ENCODE results near the gene GLCE.

Gene GLCE

GRCh38 chr15:69304182-69304545 is 143.7 kb downstream of the GLCE start:
- Histone ChIP-seq H3K27me3 (ENCODE audit: insufficient read depth, low read length) (peaks cover 12% of the 10 kb centered on the region), H3K4me1 (ENCODE audit: control insufficient read depth in 1 of 2, insufficient read depth in 2 of 2, low read length in 2 of 2) (peaks cover 3 to 6% of the 10 kb centered on the region in 2 experiments), H3K14ac (ENCODE audit: low read length) (no peak overlapping the region), H3K4ac (ENCODE audit: low read depth, low read length) (no peak overlapping the region), H3K27ac (ENCODE audit: low read depth, low read length) (no peak overlapping the region), H3K9me3 (ENCODE audit: insufficient read depth, low read depth, low read length) (no peaks in the 10 kb centered on the region), H3K18ac (ENCODE audit: low read length) (no peak overlapping the region), H2AK5ac (ENCODE audit: low read length) (no peak overlapping the region), H3K4me3 (ENCODE audit: low read depth, low read length) (no peak overlapping the region), H3K79me2 (ENCODE audit: control insufficient read depth, insufficient read depth, low read length, poor library complexity) (no peaks in the 10 kb centered on the region), H3K9ac (ENCODE audit: low read length) (no peak overlapping the region), H2AFZ (ENCODE audit: insufficient read depth, low read length, poor library complexity) (no peak overlapping the region), H3K36me3 (ENCODE audit: control insufficient read depth in 1 of 2, insufficient read depth in 2 of 2, low read length in 2 of 2) (no peaks in the 10 kb centered on the region), H2BK12ac (ENCODE audit: low read length) (no peak overlapping the region), H3K4me2 (ENCODE audit: low read length) (no peak overlapping the region), H2BK5ac (ENCODE audit: low read depth, low read length, poor library complexity) (no peak overlapping the region), H3K23ac (ENCODE audit: low read length) (no peak overlapping the region), H4K12ac (ENCODE audit: low read depth, low read length) (no peak overlapping the region), H3K79me1 (ENCODE audit: low read length) (no peaks in the 10 kb centered on the region), H4K8ac (ENCODE audit: low read depth, low read length) (no peak overlapping the region), H4K91ac (ENCODE audit: low read depth, low read length) (no peak overlapping the region), H2BK120ac (ENCODE audit: insufficient read depth, low read length, poor library complexity) (no peak overlapping the region)
- peak in 1 of 2 donors; percentile 41 for DNase-seq
- no CpG with 5 or more reads among the region's 5 CpGs for WGBS (ENCODE audit: extremely low coverage, insufficient coverage, insufficient read length)

GRCh38 chr15:69305204-69305931 is 144.9 kb downstream of the GLCE start:
- H4K12ac ChIP-seq (ENCODE audit: low read depth, low read length), result no peak overlapping the region
- H3K79me1 ChIP-seq (ENCODE audit: low read length), result no peaks in the 10 kb centered on the region
- H3K14ac ChIP-seq (ENCODE audit: low read length), result no peak overlapping the region
- WGBS (ENCODE audit: extremely low coverage, insufficient coverage, insufficient read length), result no CpG with 5 or more reads among the region's 20 CpGs
- H3K4me3 ChIP-seq (ENCODE audit: low read depth, low read length), result no peak overlapping the region
- no peak overlapping the region for H2BK5ac ChIP-seq (ENCODE audit: low read depth, low read length, poor library complexity)
- no peak overlapping the region for H2BK120ac ChIP-seq (ENCODE audit: insufficient read depth, low read length, poor library complexity)
- no peaks in the 10 kb centered on the region for H3K9me3 ChIP-seq (ENCODE audit: insufficient read depth, low read depth, low read length)
- no peak overlapping the region for H2AK5ac ChIP-seq (ENCODE audit: low read length)
- H3K23ac ChIP-seq (ENCODE audit: low read length), result no peak overlapping the region
- H3K4me1 ChIP-seq (ENCODE audit: control insufficient read depth in 1 of 2, insufficient read depth in 2 of 2, low read length in 2 of 2), result peaks cover 3 to 6% of the 10 kb centered on the region in 2 experiments
- no peak overlapping the region for H3K27ac ChIP-seq (ENCODE audit: low read depth, low read length)
- no peaks in the 10 kb centered on the region for H3K79me2 ChIP-seq (ENCODE audit: control insufficient read depth, insufficient read depth, low read length, poor library complexity)
- no peak overlapping the region for H3K4ac ChIP-seq (ENCODE audit: low read depth, low read length)
- DNase-seq, result peak in 1 of 2 donors; percentile 15
- no peak overlapping the region for H4K91ac ChIP-seq (ENCODE audit: low read depth, low read length)
- no peak overlapping the region for H2BK12ac ChIP-seq (ENCODE audit: low read length)
- H3K9ac ChIP-seq (ENCODE audit: low read length), result no peak overlapping the region
- H2AFZ ChIP-seq (ENCODE audit: insufficient read depth, low read length, poor library complexity), result no peak overlapping the region
- H3K36me3 ChIP-seq (ENCODE audit: control insufficient read depth in 1 of 2, insufficient read depth in 2 of 2, low read length in 2 of 2), result no peaks in the 10 kb centered on the region
- no peak overlapping the region for H3K4me2 ChIP-seq (ENCODE audit: low read length)
- no peaks in the 10 kb centered on the region for H3K27me3 ChIP-seq (ENCODE audit: insufficient read depth, low read length)
- no peak overlapping the region for H4K8ac ChIP-seq (ENCODE audit: low read depth, low read length)
- no peak overlapping the region for H3K18ac ChIP-seq (ENCODE audit: low read length)

- no peak overlapping the region for H2AFZ ChIP-seq (ENCODE audit: insufficient read depth, low read length, poor library complexity)
Measured at GRCh38 chr15:69305933-69306568, 145.6 kb downstream of the GLCE start.

GRCh38 chr15:69307939-69308338 is 147.5 kb downstream of the GLCE start:
- no peak overlapping the region for H4K91ac ChIP-seq (ENCODE audit: low read depth, low read length)
- H2BK12ac ChIP-seq (ENCODE audit: low read length), result no peak overlapping the region
- H3K9ac ChIP-seq (ENCODE audit: low read length), result no peak overlapping the region
- no peak overlapping the region for H3K27ac ChIP-seq (ENCODE audit: low read depth, low read length)
- H3K79me2 ChIP-seq (ENCODE audit: control insufficient read depth, insufficient read depth, low read length, poor library complexity), result no peaks in the 10 kb centered on the region
- no peak overlapping the region for H4K12ac ChIP-seq (ENCODE audit: low read depth, low read length)
- no peaks in the 10 kb centered on the region for H3K27me3 ChIP-seq (ENCODE audit: insufficient read depth, low read length)
- no peaks in the 10 kb centered on the region for H3K9me3 ChIP-seq (ENCODE audit: insufficient read depth, low read depth, low read length)
- no peak overlapping the region for H3K4me3 ChIP-seq (ENCODE audit: low read depth, low read length)
- H3K23ac ChIP-seq (ENCODE audit: low read length), result no peak overlapping the region
- H2BK120ac ChIP-seq (ENCODE audit: insufficient read depth, low read length, poor library complexity), result no peak overlapping the region
- no CpG with 5 or more reads among the region's 3 CpGs for WGBS (ENCODE audit: extremely low coverage, insufficient coverage, insufficient read length)
- H3K79me1 ChIP-seq (ENCODE audit: low read length), result no peaks in the 10 kb centered on the region
- H3K4me1 ChIP-seq (ENCODE audit: control insufficient read depth in 1 of 2, insufficient read depth in 2 of 2, low read length in 2 of 2), result peaks cover 3 to 6% of the 10 kb centered on the region in 2 experiments
- DNase-seq, result no peak
- no peak overlapping the region for H3K4me2 ChIP-seq (ENCODE audit: low read length)
- H3K36me3 ChIP-seq (ENCODE audit: control insufficient read depth in 1 of 2, insufficient read depth in 2 of 2, low read length in 2 of 2), result no peaks in the 10 kb centered on the region
- H3K18ac ChIP-seq (ENCODE audit: low read length), result no peak overlapping the region
- no peak overlapping the region for H2AK5ac ChIP-seq (ENCODE audit: low read length)
- no peak overlapping the region for H3K4ac ChIP-seq (ENCODE audit: low read depth, low read length)
- H2AFZ ChIP-seq (ENCODE audit: insufficient read depth, low read length, poor library complexity), result no peak overlapping the region
- no peak overlapping the region for H4K8ac ChIP-seq (ENCODE audit: low read depth, low read length)
- no peak overlapping the region for H3K14ac ChIP-seq (ENCODE audit: low read length)
- H2BK5ac ChIP-seq (ENCODE audit: low read depth, low read length, poor library complexity), result no peak overlapping the region

More at GRCh38 chr15:69305933-69306568, 145.6 kb downstream of the GLCE start:
- H4K8ac ChIP-seq (ENCODE audit: low read depth, low read length), result no peak overlapping the region
- H3K23ac ChIP-seq (ENCODE audit: low read length), result no peak overlapping the region
- DNase-seq, result no peak
- no peak overlapping the region for H3K9ac ChIP-seq (ENCODE audit: low read length)
- no peak overlapping the region for H3K4ac ChIP-seq (ENCODE audit: low read depth, low read length)
- H3K14ac ChIP-seq (ENCODE audit: low read length), result no peak overlapping the region
- H2BK12ac ChIP-seq (ENCODE audit: low read length), result no peak overlapping the region
- H3K79me1 ChIP-seq (ENCODE audit: low read length), result no peaks in the 10 kb centered on the region
- H3K27ac ChIP-seq (ENCODE audit: low read depth, low read length), result no peak overlapping the region
- H3K9me3 ChIP-seq (ENCODE audit: insufficient read depth, low read depth, low read length), result no peaks in the 10 kb centered on the region
- H3K4me1 ChIP-seq (ENCODE audit: control insufficient read depth in 1 of 2, insufficient read depth in 2 of 2, low read length in 2 of 2), result peaks cover 3 to 6% of the 10 kb centered on the region in 2 experiments
- no peaks in the 10 kb centered on the region for H3K27me3 ChIP-seq (ENCODE audit: insufficient read depth, low read length)
- no peak overlapping the region for H4K91ac ChIP-seq (ENCODE audit: low read depth, low read length)
- no peak overlapping the region for H2AK5ac ChIP-seq (ENCODE audit: low read length)
- H3K79me2 ChIP-seq (ENCODE audit: control insufficient read depth, insufficient read depth, low read length, poor library complexity), result no peaks in the 10 kb centered on the region
- H2BK5ac ChIP-seq (ENCODE audit: low read depth, low read length, poor library complexity), result no peak overlapping the region
- H3K18ac ChIP-seq (ENCODE audit: low read length), result no peak overlapping the region
- no peak overlapping the region for H3K4me2 ChIP-seq (ENCODE audit: low read length)
- H2BK120ac ChIP-seq (ENCODE audit: insufficient read depth, low read length, poor library complexity), result no peak overlapping the region
- no peak overlapping the region for H3K4me3 ChIP-seq (ENCODE audit: low read depth, low read length)
- WGBS (ENCODE audit: extremely low coverage, insufficient coverage, insufficient read length), result no CpG with 5 or more reads among the region's 9 CpGs
- H3K36me3 ChIP-seq (ENCODE audit: control insufficient read depth in 1 of 2, insufficient read depth in 2 of 2, low read length in 2 of 2), result no peaks in the 10 kb centered on the region
- no peak overlapping the region for H4K12ac ChIP-seq (ENCODE audit: low read depth, low read length)
